Hepatic stellate cell (primary cell): ENCODE measurements around the gene RGS3.

Experiments
- DNase-seq: peaks from one replicate; pipeline ENCODE4 v3.0.0; 2011; ENCODE audit warnings: low spot score

The RGS3 gene

GRCh38 chr9:113620377-113621161, 157.0 kb downstream of the RGS3 start:
- DNase-seq: peak; percentile 91

- DNase-seq: peak; percentile 89
Observed at GRCh38 chr9:113621309-113621791, 157.8 kb downstream of the RGS3 start.

- DNase-seq: no peak
Observed at GRCh38 chr9:113621980-113622379, 158.5 kb downstream of the RGS3 start.

- peak; percentile 84 for DNase-seq
Observed at GRCh38 chr9:113622600-113623400, 159.3 kb downstream of the RGS3 start.

- DNase-seq: no peak
Observed at GRCh38 chr9:113623851-113624485, 160.4 kb downstream of the RGS3 start.

GRCh38 chr9:113624721-113625120, 161.2 kb downstream of the RGS3 start:
- peak; percentile 72 for DNase-seq

- DNase-seq: no peak
Observed at GRCh38 chr9:113625486-113625885, 162.0 kb downstream of the RGS3 start.

GRCh38 chr9:113626735-113627495, 163.4 kb downstream of the RGS3 start:
- no peak for DNase-seq

GRCh38 chr9:113628621-113629020, 165.1 kb downstream of the RGS3 start:
- no peak for DNase-seq

- no peak for DNase-seq
Observed at GRCh38 chr9:113630386-113631136, 167.0 kb downstream of the RGS3 start.

- DNase-seq: no peak
Observed at GRCh38 chr9:113631137-113631765, 167.7 kb downstream of the RGS3 start.

GRCh38 chr9:113631871-113632665, 168.5 kb downstream of the RGS3 start:
- no peak for DNase-seq

GRCh38 chr9:113632776-113633590, 169.5 kb downstream of the RGS3 start:
- no peak for DNase-seq

GRCh38 chr9:113633782-113634595, 170.5 kb downstream of the RGS3 start:
- DNase-seq: no peak

- DNase-seq: no peak
Observed at GRCh38 chr9:113634596-113635515, 171.3 kb downstream of the RGS3 start.

- no peak for DNase-seq
Observed at GRCh38 chr9:113635586-113635985, 172.1 kb downstream of the RGS3 start.

- DNase-seq: no peak
Observed at GRCh38 chr9:113636165-113636564, 172.6 kb downstream of the RGS3 start.
